CD4-positive, alpha-beta T cell treated with Interleukin-1 beta for 1 hour (primary cell): Measurements from ENCODE around the gene GRIFIN.

ENCODE experiments used
- DNase-seq, 2 donors: peaks; one replicate each; pipeline ENCODE4 v3.0.0-alpha.2; 2020 to 2022

GRIFIN gene

GRCh38 chr7:2497500-2498336, 21.5 kb upstream of the GRIFIN start:
- DNase-seq: no peak

GRCh38 chr7:2497065-2497464, 20.9 kb upstream of the GRIFIN start:
- no peak for DNase-seq

- DNase-seq: no peak
Measured at GRCh38 chr7:2496375-2496774, 20.2 kb upstream of the GRIFIN start.

- no peak for DNase-seq
Measured at GRCh38 chr7:2495418-2496299, 19.5 kb upstream of the GRIFIN start.

- DNase-seq: no peak
Measured at GRCh38 chr7:2494191-2495130, 18.3 kb upstream of the GRIFIN start.

GRCh38 chr7:2493205-2494164, 17.3 kb upstream of the GRIFIN start:
- DNase-seq: no peak

- no peak for DNase-seq
Measured at GRCh38 chr7:2492038-2492437, 15.8 kb upstream of the GRIFIN start.

- DNase-seq: no peak
Measured at GRCh38 chr7:2490181-2490651, 14.0 kb upstream of the GRIFIN start.

GRCh38 chr7:2488681-2489080, 12.5 kb upstream of the GRIFIN start:
- no peak for DNase-seq

- DNase-seq: no peak
Measured at GRCh38 chr7:2488272-2488645, 12.1 kb upstream of the GRIFIN start.

GRCh38 chr7:2487586-2488271, 11.5 kb upstream of the GRIFIN start:
- no peak for DNase-seq

GRCh38 chr7:2484868-2485267, 8.7 kb upstream of the GRIFIN start:
- no peak for DNase-seq

GRCh38 chr7:2483494-2483893, 7.3 kb upstream of the GRIFIN start:
- no peak for DNase-seq

- no peak for DNase-seq
Measured at GRCh38 chr7:2482725-2483451, 6.7 kb upstream of the GRIFIN start.

- DNase-seq: no peak
Measured at GRCh38 chr7:2481195-2481594, 5.0 kb upstream of the GRIFIN start.

- no peak for DNase-seq
Measured at GRCh38 chr7:2480070-2480408, 3.8 kb upstream of the GRIFIN start.

- DNase-seq: no peak
Measured at GRCh38 chr7:2479276-2480069, 3.3 kb upstream of the GRIFIN start.

- DNase-seq: no peak
Measured at GRCh38 chr7:2478800-2479199, 2.6 kb upstream of the GRIFIN start.

- DNase-seq: peak in 1 of 2 donors; percentile 26
Measured at GRCh38 chr7:2478399-2478785, 2.2 kb upstream of the GRIFIN start.
